ENCODE data around the gene PIK3R6.

PIK3R6 gene

DNA sequence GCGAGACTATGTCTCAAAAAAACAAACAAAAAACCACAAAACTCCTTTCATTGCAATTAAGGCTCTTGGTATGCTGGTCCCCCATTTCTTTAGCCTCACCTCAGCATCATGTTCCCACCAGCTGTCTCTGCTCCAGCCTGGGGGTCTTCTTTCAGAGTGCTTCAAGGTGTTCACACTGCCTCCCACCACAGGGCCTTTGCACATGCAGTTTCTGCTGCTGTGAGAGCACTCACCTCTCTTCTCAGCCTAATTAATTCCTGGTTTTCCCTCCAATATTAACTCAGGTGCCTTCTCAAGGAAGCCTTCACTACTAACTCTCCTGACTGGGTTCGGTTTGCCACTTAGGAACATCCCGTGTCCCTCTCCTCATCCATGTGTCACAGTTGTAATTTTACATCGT lies 15.9 kb upstream of the PIK3R6 start:
- in situ Hi-C loops (cut with HindIII; ENCODE audit: low pct_ligation_motif_present, low pct_unique_long_range_greater_than_20kb, low sequenced_read_pairs) = no loop called here
- no peak for DNase-seq

GRCh38 chr17:8881606-8882005 lies 14.1 kb upstream of the PIK3R6 start:
- in situ Hi-C loops (cut with HindIII; ENCODE audit: low pct_ligation_motif_present, low pct_unique_long_range_greater_than_20kb, low sequenced_read_pairs) = no loop called here
- no peak for DNase-seq

DNA sequence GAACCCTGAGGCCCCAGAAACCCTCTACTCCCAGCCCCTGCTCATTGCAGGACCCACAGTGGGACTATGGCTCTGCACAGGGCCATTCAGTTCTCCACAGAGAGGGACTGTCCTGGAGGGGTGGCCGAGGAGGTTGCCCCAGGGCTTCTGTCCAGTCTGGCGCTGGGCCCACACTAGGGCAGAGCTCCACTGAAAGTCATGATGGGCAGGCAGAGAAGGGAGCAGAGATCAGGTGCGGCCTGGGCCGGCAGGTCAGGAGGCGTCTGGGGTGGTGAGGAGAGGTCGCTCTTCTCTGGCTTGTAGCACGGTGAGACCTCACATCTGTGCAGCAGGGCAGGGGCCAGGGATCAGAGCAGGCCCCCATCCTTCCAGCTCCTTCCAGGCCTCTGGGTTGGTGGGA lies 13.0 kb upstream of the PIK3R6 start:
- in situ Hi-C loops (cut with HindIII; ENCODE audit: low pct_ligation_motif_present, low pct_unique_long_range_greater_than_20kb, low sequenced_read_pairs) = no loop called here
- DNase-seq = no peak

- in situ Hi-C loops (cut with HindIII; ENCODE audit: low pct_ligation_motif_present, low pct_unique_long_range_greater_than_20kb, low sequenced_read_pairs) = no loop called here
- DNase-seq = no peak
These were observed 11.9 kb upstream of the PIK3R6 start for GRCh38 chr17:8879410-8879809.

- in situ Hi-C loops (cut with HindIII; ENCODE audit: low pct_ligation_motif_present, low pct_unique_long_range_greater_than_20kb, low sequenced_read_pairs) = no loop called here
- no peak for DNase-seq
These were observed 10.5 kb upstream of the PIK3R6 start for GRCh38 chr17:8877984-8878383.

DNA sequence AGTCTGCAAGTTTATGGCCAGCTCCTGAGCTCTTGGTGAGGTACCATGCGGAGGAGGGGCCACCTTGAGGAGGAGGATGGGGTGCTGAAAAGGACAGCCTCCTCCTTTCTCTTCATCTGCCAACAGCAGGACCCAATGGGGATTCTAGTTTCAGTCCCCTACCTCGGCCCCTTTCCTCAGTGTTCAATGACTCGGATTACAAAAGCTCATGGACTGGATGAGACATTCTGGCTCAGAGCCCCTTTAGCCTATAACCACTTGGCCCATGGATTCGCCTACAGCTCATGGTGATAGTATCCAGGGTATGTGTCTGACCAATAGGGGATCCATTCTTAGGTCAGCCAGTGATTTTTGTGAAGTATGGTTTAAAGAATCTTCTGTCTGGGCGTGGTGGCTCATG lies 8.5 kb upstream of the PIK3R6 start:
- in situ Hi-C loops (cut with HindIII; ENCODE audit: low pct_ligation_motif_present, low pct_unique_long_range_greater_than_20kb, low sequenced_read_pairs) = no loop called here
- no peak for DNase-seq

GRCh38 chr17:8875436-8875835 lies 8.0 kb upstream of the PIK3R6 start:
- in situ Hi-C loops (cut with HindIII; ENCODE audit: low pct_ligation_motif_present, low pct_unique_long_range_greater_than_20kb, low sequenced_read_pairs) = no loop called here
- DNase-seq = no peak

GRCh38 chr17:8873801-8874715 lies 6.6 kb upstream of the PIK3R6 start:
- in situ Hi-C loops (cut with HindIII; ENCODE audit: low pct_ligation_motif_present, low pct_unique_long_range_greater_than_20kb, low sequenced_read_pairs) = no loop called here
- DNase-seq = no peak

DNA sequence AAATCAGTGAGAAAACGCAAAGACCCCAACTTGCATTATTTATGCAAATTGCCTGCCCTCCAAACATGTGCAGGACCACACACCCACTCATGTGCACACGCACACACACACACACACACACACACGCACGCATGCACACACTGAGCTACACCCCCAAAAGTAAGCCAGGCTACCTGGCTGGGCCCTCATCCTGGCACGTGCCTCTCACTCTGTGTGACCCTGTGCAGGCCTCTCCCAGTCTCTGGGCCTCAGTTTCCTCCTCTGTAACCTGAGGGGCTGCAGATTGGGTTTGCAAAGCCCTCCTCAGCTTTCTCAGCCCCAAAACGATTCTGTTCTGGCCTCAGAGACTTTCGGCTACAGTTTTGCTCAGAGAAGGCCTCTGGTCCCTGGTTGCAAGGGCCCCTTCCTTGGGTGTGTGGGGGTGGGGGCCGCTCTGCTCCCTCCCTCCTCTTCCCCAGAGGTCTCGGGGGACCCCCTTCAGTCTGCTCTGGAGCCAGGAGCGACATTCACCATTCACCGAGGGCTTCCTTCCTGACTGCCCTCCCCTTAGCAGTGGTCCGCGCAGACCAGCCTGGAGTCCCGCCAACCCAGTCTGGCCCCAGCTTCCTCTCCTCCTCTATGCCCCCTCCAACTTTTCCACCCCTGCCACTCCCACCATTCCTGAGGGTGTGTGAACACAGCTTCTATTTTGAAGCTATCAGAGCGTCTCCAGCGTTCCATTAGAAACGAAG lies 5.4 kb upstream of the PIK3R6 start:
- in situ Hi-C loops (cut with HindIII; ENCODE audit: low pct_ligation_motif_present, low pct_unique_long_range_greater_than_20kb, low sequenced_read_pairs) = no loop called here

GRCh38 chr17:8872036-8872704 lies 4.7 kb upstream of the PIK3R6 start:
- in situ Hi-C loops (cut with HindIII; ENCODE audit: low pct_ligation_motif_present, low pct_unique_long_range_greater_than_20kb, low sequenced_read_pairs) = no loop called here
- no peak for DNase-seq

More for the DNA sequence above, 5.4 kb upstream of the PIK3R6 start:
- no peak for DNase-seq

GRCh38 chr17:8871081-8871581 lies 3.7 kb upstream of the PIK3R6 start:
- no peak for DNase-seq
- in situ Hi-C loops (cut with HindIII; ENCODE audit: low pct_ligation_motif_present, low pct_unique_long_range_greater_than_20kb, low sequenced_read_pairs) = no loop called here

DNA sequence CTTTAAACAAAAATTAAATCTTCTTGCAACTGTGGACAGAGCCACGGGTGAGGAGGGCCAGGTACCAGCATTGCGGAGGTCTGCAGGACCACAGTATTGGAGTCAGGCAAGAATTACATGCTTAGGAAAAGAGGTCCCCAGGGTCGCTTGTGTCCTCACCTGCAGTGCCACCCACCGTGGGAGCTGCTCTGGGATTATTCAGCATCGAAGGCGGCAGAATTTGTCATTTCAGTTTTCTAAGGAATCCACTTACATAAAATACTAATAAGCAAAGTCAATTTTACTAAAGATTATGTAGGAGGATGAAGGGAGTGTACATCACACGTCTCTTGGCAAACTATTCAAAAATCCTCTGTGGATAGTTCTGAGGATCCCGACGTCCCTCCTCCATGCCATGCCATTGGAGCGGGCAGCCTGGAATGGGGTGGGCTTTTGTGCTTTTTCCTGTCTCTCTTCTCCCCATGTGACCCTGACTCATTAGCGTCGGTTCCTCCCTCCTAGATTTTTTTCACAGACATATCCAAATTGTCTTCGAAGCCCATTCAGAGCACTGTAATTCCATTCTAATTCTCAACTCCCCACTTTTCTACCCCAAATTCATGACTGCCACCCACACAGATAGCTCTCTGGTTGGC lies 3.0 kb upstream of the PIK3R6 start:
- in situ Hi-C loops (cut with HindIII; ENCODE audit: low pct_ligation_motif_present, low pct_unique_long_range_greater_than_20kb, low sequenced_read_pairs) = no loop called here
- DNase-seq = no peak

DNA sequence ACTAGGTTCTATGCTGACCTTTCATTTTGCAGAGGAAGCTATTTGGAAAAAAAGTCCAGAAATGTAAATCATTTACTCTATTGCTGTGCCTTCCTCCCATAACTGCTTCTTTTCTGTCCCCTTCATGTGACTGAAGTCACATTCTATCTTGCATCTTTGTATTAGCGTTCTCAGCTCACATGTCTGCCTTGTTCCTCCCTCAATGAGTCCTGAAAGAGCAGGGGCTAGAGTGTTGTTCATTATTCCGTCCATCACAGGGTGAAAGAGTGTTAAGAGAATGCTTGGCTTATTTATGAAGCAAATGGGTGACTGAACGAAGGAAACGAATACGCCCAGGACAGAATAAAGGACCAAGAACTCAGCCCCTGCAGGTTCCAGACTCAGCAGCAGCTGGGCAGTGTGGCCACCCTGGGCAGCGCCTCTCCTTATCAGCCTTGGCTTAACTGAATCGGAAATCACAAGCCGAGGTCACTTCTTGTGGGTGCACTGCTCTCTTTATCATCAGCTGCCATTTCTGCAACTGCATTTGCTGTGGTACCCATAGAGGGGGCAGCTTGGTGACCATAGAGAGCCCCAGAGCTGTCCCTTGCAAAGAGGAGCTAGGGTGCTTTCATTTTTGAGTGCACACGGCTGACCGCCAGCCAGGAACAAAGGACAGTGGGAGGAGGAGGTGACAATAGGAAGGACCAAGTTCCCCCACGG lies 1.8 kb upstream of the PIK3R6 start:
- in situ Hi-C loops (cut with HindIII; ENCODE audit: low pct_ligation_motif_present, low pct_unique_long_range_greater_than_20kb, low sequenced_read_pairs) = no loop called here
- no peak for DNase-seq

GRCh38 chr17:8868529-8868951 lies 1.1 kb upstream of the PIK3R6 start:
- in situ Hi-C loops (cut with HindIII; ENCODE audit: low pct_ligation_motif_present, low pct_unique_long_range_greater_than_20kb, low sequenced_read_pairs) = no loop called here

DNA sequence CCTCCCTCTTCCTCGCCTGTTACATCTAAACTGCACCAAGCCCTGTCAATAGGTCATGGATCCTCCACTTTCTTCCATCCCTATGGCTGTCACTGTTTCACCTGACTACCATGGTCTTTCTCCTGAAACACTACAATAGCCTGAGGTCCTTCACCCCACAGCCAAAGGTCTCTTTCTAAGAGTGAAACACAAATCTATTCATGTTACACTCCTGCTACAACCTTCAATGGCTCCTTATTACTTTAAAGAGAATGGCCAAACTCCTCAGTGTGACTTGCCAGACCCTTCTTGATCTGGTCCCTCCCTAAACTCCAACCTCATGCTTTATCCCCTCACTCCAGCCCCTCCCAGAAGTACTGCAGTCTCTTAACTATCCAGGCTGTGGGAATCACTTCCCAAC lies 618 bp upstream of the PIK3R6 start:
- in situ Hi-C loops (cut with HindIII; ENCODE audit: low pct_ligation_motif_present, low pct_unique_long_range_greater_than_20kb, low sequenced_read_pairs) = no loop called here

More at GRCh38 chr17:8868529-8868951, 1.1 kb upstream of the PIK3R6 start:
- no peak for DNase-seq

GRCh38 chr17:8865811-8866210 lies 1.7 kb downstream of the PIK3R6 start:
- no peak for DNase-seq
- in situ Hi-C loops (cut with HindIII; ENCODE audit: low pct_ligation_motif_present, low pct_unique_long_range_greater_than_20kb, low sequenced_read_pairs) = no loop called here

More for the DNA sequence above, 618 bp upstream of the PIK3R6 start:
- DNase-seq = no peak

DNA sequence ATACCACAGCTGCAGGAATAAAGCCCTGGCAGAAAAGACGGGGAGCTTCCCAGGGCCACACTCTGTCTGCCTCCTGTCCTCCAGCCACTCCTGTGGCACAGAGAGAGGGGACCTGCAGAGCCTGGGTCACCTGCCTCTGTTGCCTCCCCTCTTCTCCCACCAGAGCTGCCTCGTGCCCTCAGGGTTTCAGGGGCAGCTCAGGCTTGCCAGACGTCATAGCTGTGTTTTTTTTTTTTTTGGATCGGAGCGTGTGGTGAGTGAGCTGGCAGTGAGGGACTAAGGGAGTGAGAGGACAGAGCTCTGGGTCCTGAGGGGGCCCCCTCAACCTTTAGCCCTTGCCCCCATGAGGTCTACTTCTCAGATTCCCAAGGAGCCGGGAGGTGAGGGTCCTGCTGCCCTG lies 2.1 kb downstream of the PIK3R6 start:
- in situ Hi-C loops (cut with HindIII; ENCODE audit: low pct_ligation_motif_present, low pct_unique_long_range_greater_than_20kb, low sequenced_read_pairs) = no loop called here
- DNase-seq = no peak

Measured in ACHN (cell line).